Neuron (in vitro differentiated cells): ENCODE results near the gene FOXL2NB.

ENCODE experiments used
- H2AFZ ChIP-seq: one replicate; pipeline ENCODE4 v1.6.1; 2013; ENCODE audit warnings: low read depth, mild to moderate bottlenecking, inconsistent platforms, low read length, moderate library complexity
- H3K27me3 ChIP-seq: one replicate; pipeline ENCODE4 v1.6.1; 2013; ENCODE audit warnings: low read length; ENCODE audit not compliant: insufficient read depth
- H3K36me3 ChIP-seq: one replicate; pipeline ENCODE4 v1.6.1; 2013; ENCODE audit warnings: low read length; ENCODE audit not compliant: insufficient read depth
- H3K4me1 ChIP-seq: one replicate; pipeline ENCODE4 v1.6.1; 2013; ENCODE audit warnings: low read length; ENCODE audit not compliant: insufficient read depth
- H3K4me3 ChIP-seq: 2 replicates; pipeline ENCODE4 v1.5.1; 2013; ENCODE audit warnings: mild to moderate bottlenecking, low read length, moderate library complexity
- H3K9me3 ChIP-seq: one replicate; pipeline ENCODE4 v1.6.1; 2013; ENCODE audit warnings: low read length

FOXL2NB gene

GRCh38 chr3:138944929-138945708 lies 1.9 kb upstream of the FOXL2NB start:
- peaks cover 97% of the 10 kb centered on the region for H3K27me3 ChIP-seq
- no peaks in the 10 kb centered on the region for H3K9me3 ChIP-seq
- H3K4me1 ChIP-seq: peaks cover 17% of the 10 kb centered on the region
- no peaks in the 10 kb centered on the region for H3K36me3 ChIP-seq
- H3K4me3 ChIP-seq: peak overlapping the region; percentile 6
- peak overlapping the region; percentile 63 for H2AFZ ChIP-seq

GRCh38 chr3:138945709-138946662 lies 1.0 kb upstream of the FOXL2NB start:
- H2AFZ ChIP-seq: peak overlapping the region; percentile 88
- H3K36me3 ChIP-seq: no peaks in the 10 kb centered on the region
- H3K4me1 ChIP-seq: peaks cover 20% of the 10 kb centered on the region
- H3K9me3 ChIP-seq: no peaks in the 10 kb centered on the region
- peaks cover 97% of the 10 kb centered on the region for H3K27me3 ChIP-seq
- peak overlapping the region; percentile 40 for H3K4me3 ChIP-seq

GRCh38 chr3:138947495-138948121 lies 591 bp downstream of the FOXL2NB start:
- Histone ChIP-seq H3K27me3 (peaks cover 94% of the 10 kb centered on the region), H2AFZ (peak overlapping the region; percentile 88), H3K4me3 (peak overlapping the region; percentile 40), H3K36me3 (no peaks in the 10 kb centered on the region), H3K9me3 (no peaks in the 10 kb centered on the region), H3K4me1 (peaks cover 20% of the 10 kb centered on the region)

GRCh38 chr3:138948371-138949001 lies 1.5 kb downstream of the FOXL2NB start:
- Histone ChIP-seq H3K27me3 (peaks cover 85% of the 10 kb centered on the region), H2AFZ (no peak overlapping the region), H3K36me3 (no peaks in the 10 kb centered on the region), H3K4me1 (peaks cover 20% of the 10 kb centered on the region), H3K4me3 (no peak overlapping the region), H3K9me3 (no peaks in the 10 kb centered on the region)

GRCh38 chr3:138949002-138949418 lies 2.0 kb downstream of the FOXL2NB start:
- no peak overlapping the region for H3K4me3 ChIP-seq
- peaks cover 20% of the 10 kb centered on the region for H3K4me1 ChIP-seq
- no peaks in the 10 kb centered on the region for H3K9me3 ChIP-seq
- H2AFZ ChIP-seq: no peak overlapping the region
- H3K36me3 ChIP-seq: no peaks in the 10 kb centered on the region
- peaks cover 80% of the 10 kb centered on the region for H3K27me3 ChIP-seq

GRCh38 chr3:138949445-138950005 lies 2.5 kb downstream of the FOXL2NB start:
- H3K27me3 ChIP-seq: peaks cover 75% of the 10 kb centered on the region
- H2AFZ ChIP-seq: peak overlapping the region; percentile 80
- H3K9me3 ChIP-seq: no peaks in the 10 kb centered on the region
- H3K4me3 ChIP-seq: peak overlapping the region; percentile 13
- no peaks in the 10 kb centered on the region for H3K36me3 ChIP-seq
- H3K4me1 ChIP-seq: peaks cover 20% of the 10 kb centered on the region

GRCh38 chr3:138950006-138950644 lies 3.1 kb downstream of the FOXL2NB start:
- no peaks in the 10 kb centered on the region for H3K9me3 ChIP-seq
- no peaks in the 10 kb centered on the region for H3K36me3 ChIP-seq
- H3K4me3 ChIP-seq: peak overlapping the region; percentile 13
- peaks cover 20% of the 10 kb centered on the region for H3K4me1 ChIP-seq
- H2AFZ ChIP-seq: peak overlapping the region; percentile 80
- peaks cover 73% of the 10 kb centered on the region for H3K27me3 ChIP-seq

GRCh38 chr3:138950701-138951100 lies 3.7 kb downstream of the FOXL2NB start:
- no peak overlapping the region for H2AFZ ChIP-seq
- H3K4me1 ChIP-seq: peaks cover 20% of the 10 kb centered on the region
- no peaks in the 10 kb centered on the region for H3K36me3 ChIP-seq
- no peaks in the 10 kb centered on the region for H3K9me3 ChIP-seq
- H3K27me3 ChIP-seq: peaks cover 73% of the 10 kb centered on the region
- no peak overlapping the region for H3K4me3 ChIP-seq

- no peaks in the 10 kb centered on the region for H3K9me3 ChIP-seq
- H2AFZ ChIP-seq: no peak overlapping the region
- no peak overlapping the region for H3K4me3 ChIP-seq
- H3K27me3 ChIP-seq: peaks cover 11% of the 10 kb centered on the region
- H3K4me1 ChIP-seq: no peaks in the 10 kb centered on the region
- no peaks in the 10 kb centered on the region for H3K36me3 ChIP-seq
Measured at GRCh38 chr3:138960417-138960852, 13.4 kb downstream of the FOXL2NB start.

GRCh38 chr3:138962854-138963560 lies 16.0 kb downstream of the FOXL2NB start:
- no peak overlapping the region for H2AFZ ChIP-seq
- H3K36me3 ChIP-seq: no peaks in the 10 kb centered on the region
- no peak overlapping the region for H3K4me3 ChIP-seq
- H3K27me3 ChIP-seq: peaks cover 8% of the 10 kb centered on the region
- no peaks in the 10 kb centered on the region for H3K4me1 ChIP-seq
- H3K9me3 ChIP-seq: no peaks in the 10 kb centered on the region

- Histone ChIP-seq H3K4me1 (no peaks in the 10 kb centered on the region), H3K36me3 (no peaks in the 10 kb centered on the region), H3K9me3 (no peaks in the 10 kb centered on the region), H3K4me3 (no peak overlapping the region), H3K27me3 (peaks cover 3% of the 10 kb centered on the region), H2AFZ (no peak overlapping the region)
Measured at GRCh38 chr3:138964264-138964663, 17.2 kb downstream of the FOXL2NB start.
